Osteoblast (primary cell): ENCODE data around the gene CDKN1B. TPM values are rescaled to one million over a fixed set of nuclear protein-coding genes. Genes with fewer than 3 reads are reported as not detected.

Source experiments
- DNase-seq: peaks from one replicate; pipeline ENCODE4 v3.0.0; 2011; ENCODE audit warnings: low spot score, mixed read lengths; ENCODE audit not compliant: insufficient read length; ENCODE audit errors: missing footprints
- H2AFZ ChIP-seq: 2 replicates; pipeline ENCODE4 v1.6.0; 2011; ENCODE audit warnings: mild to moderate bottlenecking, low read length
- H3K27ac ChIP-seq: 2 replicates; pipeline ENCODE4 v1.5.1; 2011; ENCODE audit warnings: mild to moderate bottlenecking, low read depth, low read length, moderate library complexity
- H3K27me3 ChIP-seq: 2 replicates; pipeline ENCODE4 v1.6.0; 2012; ENCODE audit warnings: mild to moderate bottlenecking, control low read depth, inconsistent platforms, low read length, moderate library complexity; ENCODE audit not compliant: insufficient read depth
- H3K36me3 ChIP-seq: 2 replicates; pipeline ENCODE4 v1.5.1; 2011; ENCODE audit warnings: mild to moderate bottlenecking, low read length, control low read depth, moderate library complexity; ENCODE audit not compliant: insufficient read depth
- H3K4me1 ChIP-seq: 2 replicates; pipeline ENCODE4 v1.5.1; 2011; ENCODE audit warnings: mild to moderate bottlenecking, low read length, control low read depth, moderate library complexity; ENCODE audit not compliant: insufficient read depth
- H3K4me2 ChIP-seq: 2 replicates; pipeline ENCODE4 v1.6.0; 2011; ENCODE audit warnings: mild to moderate bottlenecking, low read length; ENCODE audit not compliant: insufficient read depth
- H3K4me3 ChIP-seq: fragments of 200-600 bp; sonication (generic); 3 replicates; pipeline ENCODE4 v1.5.1; 2012; ENCODE audit warnings: mild to moderate bottlenecking, low read length, inconsistent platforms; ENCODE audit not compliant: insufficient read depth
- H3K79me2 ChIP-seq: 2 replicates; pipeline ENCODE4 v1.6.0; 2012; ENCODE audit warnings: mild to moderate bottlenecking, low read length, control low read depth, inconsistent platforms; ENCODE audit not compliant: insufficient read depth
- H3K9me3 ChIP-seq: 2 replicates; pipeline ENCODE4 v1.5.1; 2011; ENCODE audit warnings: low read depth, low read length, control low read depth
- H4K20me1 ChIP-seq: 2 replicates; pipeline ENCODE4 v1.6.0; 2012; ENCODE audit warnings: mild to moderate bottlenecking, low read length, control low read depth; ENCODE audit not compliant: insufficient read depth
- CTCF ChIP-seq: IDR thresholded peaks from 2 replicates; pipeline ENCODE4 v1.5.1; 2011; ENCODE audit warnings: mild to moderate bottlenecking, low read depth, low read length, moderate library complexity; ENCODE audit errors: extremely low read depth
- total RNA-seq: library from RNA; depleted of rRNA; stranded (reverse); fragments of >200 nt; gene quantifications from 2 replicates; pipeline ENCODE4 v1.2.3, GENCODE V29; 2012

CDKN1B gene
- total RNA-seq, 1 donor, result 52.8 TPM

- Histone ChIP-seq H3K4me2 (peak overlapping the region; percentile 95), H3K4me3 (peak overlapping the region; percentile 81), H2AFZ (no peak overlapping the region), H3K27me3 (no peaks in the 10 kb centered on the region), H3K36me3 (peaks cover 25% of the 10 kb centered on the region), H3K9me3 (no peaks in the 10 kb centered on the region), H4K20me1 (peaks cover 22% of the 10 kb centered on the region), H3K79me2 (peaks cover 55% of the 10 kb centered on the region), H3K4me1 (peaks cover 40% of the 10 kb centered on the region), H3K27ac (peak overlapping the region; percentile 97)
- no peak for TF ChIP-seq CTCF
- DNase-seq, result no peak
Measured at GRCh38 chr12:12720052-12720451, 2.9 kb downstream of the CDKN1B start.

DNA sequence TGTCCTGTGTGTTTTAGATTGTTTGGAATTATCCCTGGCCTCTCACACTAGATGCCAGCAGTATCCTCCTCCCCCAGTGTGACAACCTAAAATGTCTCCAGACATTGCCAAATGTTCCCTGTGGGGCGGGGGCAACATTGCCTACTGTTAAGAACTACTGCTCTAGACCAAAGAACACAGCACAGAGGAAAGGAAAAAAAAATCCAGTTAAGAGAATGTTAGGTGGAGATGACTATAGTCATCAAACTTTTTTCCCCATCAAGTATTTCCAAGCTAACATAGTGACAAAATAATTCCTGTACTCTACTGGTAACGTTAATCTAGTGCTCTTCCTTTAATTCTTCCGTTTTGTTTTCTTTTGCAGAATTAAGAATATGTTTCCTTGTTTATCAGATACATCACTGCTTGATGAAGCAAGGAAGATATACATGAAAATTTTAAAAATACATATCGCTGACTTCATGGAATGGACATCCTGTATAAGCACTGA lies 3.5 kb downstream of the CDKN1B start:
- peak overlapping the region; percentile 97 for H3K27ac ChIP-seq
- H3K9me3 ChIP-seq, result no peaks in the 10 kb centered on the region
- H3K36me3 ChIP-seq, result peaks cover 25% of the 10 kb centered on the region
- no peak overlapping the region for H2AFZ ChIP-seq
- H3K4me1 ChIP-seq, result peaks cover 34% of the 10 kb centered on the region
- H3K27me3 ChIP-seq, result no peaks in the 10 kb centered on the region
- peaks cover 55% of the 10 kb centered on the region for H3K79me2 ChIP-seq
- H3K4me2 ChIP-seq, result peak overlapping the region; percentile 95
- H4K20me1 ChIP-seq, result peaks cover 22% of the 10 kb centered on the region
- no peak for DNase-seq
- no peak for TF ChIP-seq CTCF
- peak overlapping the region; percentile 81 for H3K4me3 ChIP-seq

- H3K27ac ChIP-seq, result peak overlapping the region; percentile 97
- no peaks in the 10 kb centered on the region for H3K27me3 ChIP-seq
- H3K9me3 ChIP-seq, result no peaks in the 10 kb centered on the region
- peaks cover 29% of the 10 kb centered on the region for H3K4me1 ChIP-seq
- peaks cover 22% of the 10 kb centered on the region for H4K20me1 ChIP-seq
- H3K4me2 ChIP-seq, result peak overlapping the region; percentile 95
- H3K79me2 ChIP-seq, result peaks cover 56% of the 10 kb centered on the region
- no peak overlapping the region for H2AFZ ChIP-seq
- TF ChIP-seq CTCF, result no peak
- peaks cover 25% of the 10 kb centered on the region for H3K36me3 ChIP-seq
- no peak for DNase-seq
- peak overlapping the region; percentile 81 for H3K4me3 ChIP-seq
Measured at GRCh38 chr12:12721176-12721751, 4.1 kb downstream of the CDKN1B start.

GRCh38 chr12:12721814-12722434 lies 4.8 kb downstream of the CDKN1B start:
- H3K79me2 ChIP-seq, result peaks cover 62% of the 10 kb centered on the region
- TF ChIP-seq CTCF, result no peak
- peaks cover 22% of the 10 kb centered on the region for H4K20me1 ChIP-seq
- no peaks in the 10 kb centered on the region for H3K9me3 ChIP-seq
- peak overlapping the region; percentile 81 for H3K4me3 ChIP-seq
- no peaks in the 10 kb centered on the region for H3K27me3 ChIP-seq
- H3K27ac ChIP-seq, result peak overlapping the region; percentile 97
- H3K4me1 ChIP-seq, result peaks cover 26% of the 10 kb centered on the region
- no peak overlapping the region for H2AFZ ChIP-seq
- peaks cover 25% of the 10 kb centered on the region for H3K36me3 ChIP-seq
- DNase-seq, result no peak
- peak overlapping the region; percentile 95 for H3K4me2 ChIP-seq
